Measurements from ENCODE around the gene ECHS1.

ECHS1 gene

DNA sequence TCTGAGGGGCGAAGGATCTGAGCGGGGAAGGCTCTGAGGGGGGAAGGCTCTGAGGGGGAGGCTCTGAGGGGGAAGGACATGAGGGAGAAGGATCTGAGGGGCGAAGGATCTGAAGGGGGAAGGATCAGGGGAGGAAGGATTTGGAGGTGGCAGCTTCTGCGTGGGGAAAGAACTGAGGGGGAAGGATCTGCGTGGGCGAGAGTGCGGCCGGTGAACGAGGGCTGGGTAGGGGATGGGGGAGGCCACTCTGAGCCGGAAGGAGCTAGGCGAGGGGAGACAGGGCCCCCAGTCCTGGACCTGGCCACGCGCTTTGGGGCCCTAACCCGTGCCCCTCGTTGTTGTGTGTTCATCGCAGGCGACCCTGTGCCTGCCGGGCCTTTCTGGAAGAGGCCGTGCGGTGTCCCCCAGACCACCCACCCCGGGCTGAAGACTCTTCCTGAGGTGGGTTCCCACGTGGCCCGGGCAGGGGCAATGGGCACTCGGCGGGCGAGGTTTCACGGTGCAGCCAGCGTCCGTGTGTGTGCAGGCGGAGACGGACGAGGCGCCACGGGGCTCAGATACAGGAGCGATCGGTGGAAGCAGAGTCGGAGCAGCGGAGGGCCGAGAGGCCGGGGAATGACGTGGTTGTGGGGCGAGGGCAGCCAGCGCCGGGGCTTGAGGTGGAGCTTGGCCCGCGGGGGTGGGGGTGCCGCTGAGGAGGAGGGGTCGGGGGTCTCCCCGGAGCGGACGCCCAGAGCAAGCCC, 38.5 kb downstream of the ECHS1 start:
- POLR2A ChIA-PET: no interaction called here
- no peaks in the 10 kb centered on the region for H3K36me3 ChIP-seq (ENCODE audit: control insufficient read depth in 2 of 2, insufficient read depth in 1 of 2, low read length in 2 of 2)
- TF ChIP-seq, protein P1, sequence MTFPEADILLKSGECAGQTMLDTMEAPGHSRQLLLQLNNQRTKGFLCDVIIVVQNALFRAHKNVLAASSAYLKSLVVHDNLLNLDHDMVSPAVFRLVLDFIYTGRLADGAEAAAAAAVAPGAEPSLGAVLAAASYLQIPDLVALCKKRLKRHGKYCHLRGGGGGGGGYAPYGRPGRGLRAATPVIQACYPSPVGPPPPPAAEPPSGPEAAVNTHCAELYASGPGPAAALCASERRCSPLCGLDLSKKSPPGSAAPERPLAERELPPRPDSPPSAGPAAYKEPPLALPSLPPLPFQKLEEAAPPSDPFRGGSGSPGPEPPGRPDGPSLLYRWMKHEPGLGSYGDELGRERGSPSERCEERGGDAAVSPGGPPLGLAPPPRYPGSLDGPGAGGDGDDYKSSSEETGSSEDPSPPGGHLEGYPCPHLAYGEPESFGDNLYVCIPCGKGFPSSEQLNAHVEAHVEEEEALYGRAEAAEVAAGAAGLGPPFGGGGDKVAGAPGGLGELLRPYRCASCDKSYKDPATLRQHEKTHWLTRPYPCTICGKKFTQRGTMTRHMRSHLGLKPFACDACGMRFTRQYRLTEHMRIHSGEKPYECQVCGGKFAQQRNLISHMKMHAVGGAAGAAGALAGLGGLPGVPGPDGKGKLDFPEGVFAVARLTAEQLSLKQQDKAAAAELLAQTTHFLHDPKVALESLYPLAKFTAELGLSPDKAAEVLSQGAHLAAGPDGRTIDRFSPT (tag by site-specific recombination; IDR thresholded peaks at IDR 0.05): peak; percentile 51; the same call in 1 of the 2 replicates
- TF ChIP-seq PRDM1 (tag by site-specific recombination; IDR thresholded peaks at IDR 0.05) (no peak), ZBTB7A (tag by site-specific recombination; IDR thresholded peaks at IDR 0.05; ENCODE audit: low read depth) (0 out of 2 replicates have a peak, but pooled peaks have one; percentile 44), SP7 (tag by site-specific recombination; IDR thresholded peaks at IDR 0.05) (no peak), ZNF114 (tag by site-specific recombination; IDR thresholded peaks at IDR 0.05) (no peak), EGR2 (tag by site-specific recombination; IDR thresholded peaks at IDR 0.05; ENCODE audit: low read depth) (peak; percentile 82), ZNF600 (tag by site-specific recombination; IDR thresholded peaks at IDR 0.05) (0 out of 2 replicates have a peak, but pooled peaks have one; percentile 36), ZFHX2 (tag by site-specific recombination; conservative IDR thresholded peaks at IDR 0.05) (peak; percentile 90), ZBTB17 (tag by site-specific recombination; IDR thresholded peaks at IDR 0.05) (peak; percentile 95), ZNF843 (tag by site-specific recombination; IDR thresholded peaks at IDR 0.05) (no peak), ZNF324 (tag by site-specific recombination; IDR thresholded peaks at IDR 0.05) (no peak), ZFP37 (tag by site-specific recombination; IDR thresholded peaks at IDR 0.05) (no peak), ZNF335 (tag by site-specific recombination; conservative IDR thresholded peaks at IDR 0.05) (peak; percentile 78; the same call in 1 of the 2 replicates), ZBTB8A (tag by site-specific recombination; IDR thresholded peaks at IDR 0.05) (peak; percentile 43; the same call in 1 of the 2 replicates)
- TF ChIP-seq, protein P2, sequence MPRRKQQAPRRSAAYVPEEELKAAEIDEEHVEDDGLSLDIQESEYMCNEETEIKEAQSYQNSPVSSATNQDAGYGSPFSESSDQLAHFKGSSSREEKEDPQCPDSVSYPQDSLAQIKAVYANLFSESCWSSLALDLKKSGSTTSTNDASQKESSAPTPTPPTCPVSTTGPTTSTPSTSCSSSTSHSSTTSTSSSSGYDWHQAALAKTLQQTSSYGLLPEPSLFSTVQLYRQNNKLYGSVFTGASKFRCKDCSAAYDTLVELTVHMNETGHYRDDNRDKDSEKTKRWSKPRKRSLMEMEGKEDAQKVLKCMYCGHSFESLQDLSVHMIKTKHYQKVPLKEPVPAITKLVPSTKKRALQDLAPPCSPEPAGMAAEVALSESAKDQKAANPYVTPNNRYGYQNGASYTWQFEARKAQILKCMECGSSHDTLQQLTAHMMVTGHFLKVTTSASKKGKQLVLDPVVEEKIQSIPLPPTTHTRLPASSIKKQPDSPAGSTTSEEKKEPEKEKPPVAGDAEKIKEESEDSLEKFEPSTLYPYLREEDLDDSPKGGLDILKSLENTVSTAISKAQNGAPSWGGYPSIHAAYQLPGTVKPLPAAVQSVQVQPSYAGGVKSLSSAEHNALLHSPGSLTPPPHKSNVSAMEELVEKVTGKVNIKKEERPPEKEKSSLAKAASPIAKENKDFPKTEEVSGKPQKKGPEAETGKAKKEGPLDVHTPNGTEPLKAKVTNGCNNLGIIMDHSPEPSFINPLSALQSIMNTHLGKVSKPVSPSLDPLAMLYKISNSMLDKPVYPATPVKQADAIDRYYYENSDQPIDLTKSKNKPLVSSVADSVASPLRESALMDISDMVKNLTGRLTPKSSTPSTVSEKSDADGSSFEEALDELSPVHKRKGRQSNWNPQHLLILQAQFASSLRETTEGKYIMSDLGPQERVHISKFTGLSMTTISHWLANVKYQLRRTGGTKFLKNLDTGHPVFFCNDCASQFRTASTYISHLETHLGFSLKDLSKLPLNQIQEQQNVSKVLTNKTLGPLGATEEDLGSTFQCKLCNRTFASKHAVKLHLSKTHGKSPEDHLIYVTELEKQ (tag by site-specific recombination; IDR thresholded peaks at IDR 0.05; ENCODE audit: borderline replicate concordance): no peak
- TF ChIP-seq, protein P3, sequence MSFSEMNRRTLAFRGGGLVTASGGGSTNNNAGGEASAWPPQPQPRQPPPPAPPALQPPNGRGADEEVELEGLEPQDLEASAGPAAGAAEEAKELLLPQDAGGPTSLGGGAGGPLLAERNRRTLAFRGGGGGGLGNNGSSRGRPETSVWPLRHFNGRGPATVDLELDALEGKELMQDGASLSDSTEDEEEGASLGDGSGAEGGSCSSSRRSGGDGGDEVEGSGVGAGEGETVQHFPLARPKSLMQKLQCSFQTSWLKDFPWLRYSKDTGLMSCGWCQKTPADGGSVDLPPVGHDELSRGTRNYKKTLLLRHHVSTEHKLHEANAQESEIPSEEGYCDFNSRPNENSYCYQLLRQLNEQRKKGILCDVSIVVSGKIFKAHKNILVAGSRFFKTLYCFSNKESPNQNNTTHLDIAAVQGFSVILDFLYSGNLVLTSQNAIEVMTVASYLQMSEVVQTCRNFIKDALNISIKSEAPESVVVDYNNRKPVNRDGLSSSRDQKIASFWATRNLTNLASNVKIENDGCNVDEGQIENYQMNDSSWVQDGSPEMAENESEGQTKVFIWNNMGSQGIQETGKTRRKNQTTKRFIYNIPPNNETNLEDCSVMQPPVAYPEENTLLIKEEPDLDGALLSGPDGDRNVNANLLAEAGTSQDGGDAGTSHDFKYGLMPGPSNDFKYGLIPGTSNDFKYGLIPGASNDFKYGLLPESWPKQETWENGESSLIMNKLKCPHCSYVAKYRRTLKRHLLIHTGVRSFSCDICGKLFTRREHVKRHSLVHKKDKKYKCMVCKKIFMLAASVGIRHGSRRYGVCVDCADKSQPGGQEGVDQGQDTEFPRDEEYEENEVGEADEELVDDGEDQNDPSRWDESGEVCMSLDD (tag by site-specific recombination; IDR thresholded peaks at IDR 0.05): peak; percentile 36; the same call in 1 of the 2 replicates
- TF ChIP-seq, protein P4, sequence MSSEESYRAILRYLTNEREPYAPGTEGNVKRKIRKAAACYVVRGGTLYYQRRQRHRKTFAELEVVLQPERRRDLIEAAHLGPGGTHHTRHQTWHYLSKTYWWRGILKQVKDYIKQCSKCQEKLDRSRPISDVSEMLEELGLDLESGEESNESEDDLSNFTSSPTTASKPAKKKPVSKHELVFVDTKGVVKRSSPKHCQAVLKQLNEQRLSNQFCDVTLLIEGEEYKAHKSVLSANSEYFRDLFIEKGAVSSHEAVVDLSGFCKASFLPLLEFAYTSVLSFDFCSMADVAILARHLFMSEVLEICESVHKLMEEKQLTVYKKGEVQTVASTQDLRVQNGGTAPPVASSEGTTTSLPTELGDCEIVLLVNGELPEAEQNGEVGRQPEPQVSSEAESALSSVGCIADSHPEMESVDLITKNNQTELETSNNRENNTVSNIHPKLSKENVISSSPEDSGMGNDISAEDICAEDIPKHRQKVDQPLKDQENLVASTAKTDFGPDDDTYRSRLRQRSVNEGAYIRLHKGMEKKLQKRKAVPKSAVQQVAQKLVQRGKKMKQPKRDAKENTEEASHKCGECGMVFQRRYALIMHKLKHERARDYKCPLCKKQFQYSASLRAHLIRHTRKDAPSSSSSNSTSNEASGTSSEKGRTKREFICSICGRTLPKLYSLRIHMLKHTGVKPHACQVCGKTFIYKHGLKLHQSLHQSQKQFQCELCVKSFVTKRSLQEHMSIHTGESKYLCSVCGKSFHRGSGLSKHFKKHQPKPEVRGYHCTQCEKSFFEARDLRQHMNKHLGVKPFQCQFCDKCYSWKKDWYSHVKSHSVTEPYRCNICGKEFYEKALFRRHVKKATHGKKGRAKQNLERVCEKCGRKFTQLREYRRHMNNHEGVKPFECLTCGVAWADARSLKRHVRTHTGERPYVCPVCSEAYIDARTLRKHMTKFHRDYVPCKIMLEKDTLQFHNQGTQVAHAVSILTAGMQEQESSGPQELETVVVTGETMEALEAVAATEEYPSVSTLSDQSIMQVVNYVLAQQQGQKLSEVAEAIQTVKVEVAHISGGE (tag by site-specific recombination; conservative IDR thresholded peaks at IDR 0.05; ENCODE audit: low read depth): peak; percentile 7; the same call in 1 of the 2 replicates
- TF ChIP-seq, protein P5, sequence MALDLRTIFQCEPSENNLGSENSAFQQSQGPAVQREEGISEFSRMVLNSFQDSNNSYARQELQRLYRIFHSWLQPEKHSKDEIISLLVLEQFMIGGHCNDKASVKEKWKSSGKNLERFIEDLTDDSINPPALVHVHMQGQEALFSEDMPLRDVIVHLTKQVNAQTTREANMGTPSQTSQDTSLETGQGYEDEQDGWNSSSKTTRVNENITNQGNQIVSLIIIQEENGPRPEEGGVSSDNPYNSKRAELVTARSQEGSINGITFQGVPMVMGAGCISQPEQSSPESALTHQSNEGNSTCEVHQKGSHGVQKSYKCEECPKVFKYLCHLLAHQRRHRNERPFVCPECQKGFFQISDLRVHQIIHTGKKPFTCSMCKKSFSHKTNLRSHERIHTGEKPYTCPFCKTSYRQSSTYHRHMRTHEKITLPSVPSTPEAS (tag by site-specific recombination; IDR thresholded peaks at IDR 0.05): no peak
- H3K9me3 ChIP-seq (ENCODE audit: control insufficient read depth, insufficient read depth, low read depth, low read length): no peaks in the 10 kb centered on the region
- peaks cover 5% of the 10 kb centered on the region; the same call in 1 of the 2 replicates for H3K4me1 ChIP-seq (ENCODE audit: control insufficient read depth, insufficient read depth, low read length)
- H3K4me3 ChIP-seq (ENCODE audit: low read depth, low read length): peak overlapping the region; percentile 24
- no peak overlapping the region for H3K27ac ChIP-seq (ENCODE audit: extremely low read depth, low read depth, low read length)
- CTCF ChIA-PET: no interaction called here
